C4-2B (cell line): ENCODE data around the gene AUTS2.

Source experiments
- CTCF ChIP-seq: fragments of 450-650 bp; conservative IDR thresholded peaks from 2 replicates; pipeline ENCODE4 v1.5.1; 2017; ENCODE audit warnings: mild to moderate bottlenecking
- ZFX ChIP-seq: fragments of 450-650 bp; IDR thresholded peaks from 2 replicates; pipeline ENCODE4 v1.6.1; 2017

GRCh38 chr7:70539617-70540016, 941.3 kb downstream of the AUTS2 start:
- TF ChIP-seq CTCF, result no peak
- no peak for TF ChIP-seq ZFX
